UCSD-AML1 (cell line): Measurements from ENCODE around the gene DDRGK1.
"Not testable (repeated sequence)": the region's sequence is repeated elsewhere in the genome, so short reads cannot be mapped to it uniquely, and the experiment has no call there.

Experiments used
- DNase-seq: peaks from one replicate; lab custom pipeline; 2025; ENCODE audit not compliant: unreplicated experiment; lab: John Stamatoyannopoulos, UW

DDRGK1 gene

GRCh38 chr20:3183896-3184612 is 20.4 kb downstream of the DDRGK1 start:
- DNase-seq = no peak

GRCh38 chr20:3182429-3182828 is 22.1 kb downstream of the DDRGK1 start:
- DNase-seq = not testable (repeated sequence)

GRCh38 chr20:3181270-3181669 is 23.2 kb downstream of the DDRGK1 start:
- DNase-seq = no peak

GRCh38 chr20:3180319-3180718 is 24.2 kb downstream of the DDRGK1 start:
- no peak for DNase-seq

- DNase-seq = peak; percentile 21
These were observed 26.6 kb downstream of the DDRGK1 start for GRCh38 chr20:3177746-3178485.

- no peak for DNase-seq
These were observed 29.2 kb downstream of the DDRGK1 start for GRCh38 chr20:3175270-3175669.

- no peak for DNase-seq
These were observed 29.8 kb downstream of the DDRGK1 start for GRCh38 chr20:3174442-3175261.

GRCh38 chr20:3173610-3174441 is 30.7 kb downstream of the DDRGK1 start:
- DNase-seq = peak; percentile 90

GRCh38 chr20:3172933-3173609 is 31.4 kb downstream of the DDRGK1 start, which contains the start of gene LZTS3:
LZTS3 (minus strand) TSS chr20:3173549; CDS start chr20:3167163, 6,386 bp downstream.
- peak; percentile 69 for DNase-seq

- DNase-seq = no peak
These were observed 32.2 kb downstream of the DDRGK1 start for GRCh38 chr20:3172126-3172932.

- DNase-seq = no peak
These were observed 32.9 kb downstream of the DDRGK1 start for GRCh38 chr20:3171391-3172125.

GRCh38 chr20:3168829-3169590 is 35.5 kb downstream of the DDRGK1 start:
- DNase-seq = no peak

- no peak for DNase-seq
These were observed 36.2 kb downstream of the DDRGK1 start for GRCh38 chr20:3168079-3168828.

- DNase-seq = no peak
These were observed 36.8 kb downstream of the DDRGK1 start for GRCh38 chr20:3167738-3168078.

- no peak for DNase-seq
These were observed 37.6 kb downstream of the DDRGK1 start for GRCh38 chr20:3166913-3167342.

GRCh38 chr20:3166338-3166912 is 38.1 kb downstream of the DDRGK1 start:
- DNase-seq = no peak
